HG03280 (cell line): ENCODE data around the gene PRKRIP1.
"Not testable (repeated sequence)": the region's sequence is repeated elsewhere in the genome, so short reads cannot be mapped to it uniquely, and the experiment has no call there.

Experiments
- ATAC-seq: cut with Tn5 transposase; IDR thresholded peaks from one replicate; pipeline ENCODE4 v1.9.1; 2021; ENCODE audit warnings: mild to moderate bottlenecking, moderate library complexity; ENCODE audit not compliant: unreplicated experiment

The PRKRIP1 gene

GRCh38 chr7:102474736-102475435, 78.7 kb downstream of the PRKRIP1 start:
- not testable (repeated sequence) for ATAC-seq
